Measurements from ENCODE around the gene HOXB13. TPM values are rescaled to one million over a fixed set of nuclear protein-coding genes. Genes with fewer than 3 reads are reported as not detected.

HOXB13 gene
- total and polyA plus RNA-seq, 2 of the 4 experiments (the other 2 are of a cell fraction), result not detected

DNA sequence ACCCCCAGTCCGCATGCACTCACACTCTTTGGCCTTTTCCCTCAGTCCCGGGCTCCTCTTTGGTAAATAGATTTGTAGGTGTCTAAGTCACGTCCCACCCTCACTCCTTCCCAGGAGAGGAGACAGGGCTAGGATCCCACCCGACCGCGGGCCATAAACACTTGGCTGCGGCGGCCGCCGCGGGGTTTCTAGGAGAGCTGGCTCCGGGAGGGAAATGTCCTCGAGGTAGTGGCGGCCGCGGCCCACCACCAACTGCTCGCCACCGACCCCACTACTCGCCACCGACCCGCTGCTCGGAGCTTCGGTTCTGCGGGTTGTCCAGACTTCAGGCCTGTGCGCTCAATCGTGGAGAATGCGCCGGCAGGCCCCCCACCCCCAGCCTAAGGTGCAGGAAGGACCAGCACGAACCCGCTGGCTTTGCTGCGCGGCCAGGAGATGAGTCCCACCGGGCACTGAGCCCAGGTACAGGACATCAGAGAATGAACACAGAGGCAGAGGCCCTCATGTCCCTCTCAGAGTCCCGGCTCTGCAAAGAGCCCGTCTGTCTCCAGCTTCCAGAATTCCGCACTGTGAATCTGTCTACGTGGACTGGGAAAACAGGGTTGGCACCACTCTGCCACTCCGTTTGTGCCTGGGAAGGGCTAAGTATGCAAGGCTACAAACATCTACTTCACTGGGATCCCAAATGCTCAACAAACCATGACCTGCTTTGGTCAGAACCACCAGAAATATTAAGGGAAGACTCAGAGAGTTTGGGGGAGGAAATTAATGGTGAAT, 3.1 kb downstream of the HOXB13 start (continued):
- TF ChIP-seq CTCF (conservative IDR thresholded peaks at IDR 0.05; ENCODE audit: low read depth, low read length), result no peak
- TF ChIP-seq FOS (IDR thresholded peaks at IDR 0.05; ENCODE audit: low read depth, low read length), result no peak

DNA sequence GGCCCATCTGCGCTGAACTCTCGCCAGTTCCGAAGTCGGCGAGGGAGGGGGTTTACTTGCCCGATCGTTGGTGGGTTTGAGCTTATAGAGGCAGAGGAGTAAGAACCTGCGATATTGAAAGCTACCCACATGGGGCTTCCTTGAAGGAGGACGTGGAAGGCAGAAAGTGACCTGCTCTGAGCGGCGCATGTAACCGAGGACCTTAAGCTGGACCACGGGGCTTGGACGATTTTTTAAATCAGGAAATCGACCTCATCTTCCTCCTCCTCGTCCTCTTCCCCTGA, 3.6 kb downstream of the HOXB13 start:
- no peak overlapping the region for H3K56ac ChIP-seq (ENCODE audit: extremely low read depth, insufficient read depth, low read length)
- no peak overlapping the region for H2AK5ac ChIP-seq (ENCODE audit: low read depth, low read length)
- H2BK15ac ChIP-seq (ENCODE audit: low read depth, low read length), result no peak overlapping the region
- no peak for DNase-seq
- H3K27ac ChIP-seq (ENCODE audit: insufficient read depth, low read length), result no peak overlapping the region
- no peak overlapping the region for H4K91ac ChIP-seq (ENCODE audit: insufficient read depth, low read depth, low read length)
- no peak overlapping the region for H3K4ac ChIP-seq (ENCODE audit: low read depth, low read length)
- H3K27me3 ChIP-seq (ENCODE audit: control insufficient read depth, insufficient read depth, low read length), result peaks cover 95% of the 10 kb centered on the region
- H2BK5ac ChIP-seq (ENCODE audit: low read depth, low read length, poor library complexity, severe bottlenecking), result no peak overlapping the region
- no peaks in the 10 kb centered on the region for H3K36me3 ChIP-seq (ENCODE audit: control insufficient read depth, insufficient read depth, low read length)
- peak; percentile 25; the same call in 1 of the 2 replicates for ATAC-seq (ENCODE audit: low read depth)
- TF ChIP-seq MXI1 (IDR thresholded peaks at IDR 0.05; ENCODE audit: borderline replicate concordance, low read depth, low read length), result no peak
- TF ChIP-seq RCOR1 (IDR thresholded peaks at IDR 0.05; ENCODE audit: insufficient replicate concordance, low read length), result no peak
- no peak for TF ChIP-seq USF2 (IDR thresholded peaks at IDR 0.05; ENCODE audit: low read depth, low read length)
- TF ChIP-seq MAFK (IDR thresholded peaks at IDR 0.05; ENCODE audit: low read depth, low read length), result no peak
- TF ChIP-seq BHLHE40 (IDR thresholded peaks at IDR 0.05; ENCODE audit: low read depth, low read length), result no peak
- no peak for TF ChIP-seq POLR2A (IDR thresholded peaks at IDR 0.05; ENCODE audit: low read depth, low read length)
- TF ChIP-seq NFE2L2 (IDR thresholded peaks at IDR 0.05; ENCODE audit: low read depth, low read length), result no peak
- TF ChIP-seq, protein P1, sequence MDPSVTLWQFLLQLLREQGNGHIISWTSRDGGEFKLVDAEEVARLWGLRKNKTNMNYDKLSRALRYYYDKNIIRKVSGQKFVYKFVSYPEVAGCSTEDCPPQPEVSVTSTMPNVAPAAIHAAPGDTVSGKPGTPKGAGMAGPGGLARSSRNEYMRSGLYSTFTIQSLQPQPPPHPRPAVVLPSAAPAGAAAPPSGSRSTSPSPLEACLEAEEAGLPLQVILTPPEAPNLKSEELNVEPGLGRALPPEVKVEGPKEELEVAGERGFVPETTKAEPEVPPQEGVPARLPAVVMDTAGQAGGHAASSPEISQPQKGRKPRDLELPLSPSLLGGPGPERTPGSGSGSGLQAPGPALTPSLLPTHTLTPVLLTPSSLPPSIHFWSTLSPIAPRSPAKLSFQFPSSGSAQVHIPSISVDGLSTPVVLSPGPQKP (IDR thresholded peaks at IDR 0.05; ENCODE audit: borderline replicate concordance, low read depth, low read length), result no peak
- no peak for TF ChIP-seq FOS (IDR thresholded peaks at IDR 0.05; ENCODE audit: low read depth, low read length)
- TF ChIP-seq SMC3 (IDR thresholded peaks at IDR 0.05; ENCODE audit: low read depth, low read length), result no peak
- TF ChIP-seq RAD21 (IDR thresholded peaks at IDR 0.05; ENCODE audit: low read length), result no peak
- TF ChIP-seq MAZ (IDR thresholded peaks at IDR 0.05; ENCODE audit: borderline replicate concordance, low read depth, low read length), result no peak
- no peaks in the 10 kb centered on the region for H3K4me1 ChIP-seq (ENCODE audit: control insufficient read depth, insufficient read depth, low read length)
- H3K9ac ChIP-seq (ENCODE audit: low read depth, low read length), result no peak overlapping the region
- H3K79me1 ChIP-seq (ENCODE audit: low read depth in 1 of 2, low read length in 2 of 2), result no peaks in the 10 kb centered on the region
- in situ Hi-C loops (cut with MboI; ENCODE audit: low sequenced_read_pairs), result loop anchor here (5.0 to 10.0 kb wide), 3 partner anchors 77 to 310 kb away; no protein-coding TSS in a partner anchor
- no peak overlapping the region for H3K18ac ChIP-seq (ENCODE audit: low read depth, low read length)
- H3K4me2 ChIP-seq (ENCODE audit: low read depth, low read length), result peak overlapping the region; percentile 50; the same call in 1 of the 2 replicates
- no peak overlapping the region for H4K5ac ChIP-seq (ENCODE audit: low read depth, low read length)
- H3K14ac ChIP-seq (replicated peaks; ENCODE audit: low read depth, low read length), result no peak overlapping the region
- no peak overlapping the region for H4K8ac ChIP-seq (ENCODE audit: low read depth in 2 of 2, low read length in 2 of 2)
- no CpG with 5 or more reads among the region's 16 CpGs for WGBS, 2 experiments (ENCODE audit: extremely low coverage in 2 of 2, insufficient read length in 1 of 2)
- intact Hi-C loops (cut with micrococcal nuclease), result loop anchor here (10.0 kb wide), 1 partner anchor 310 kb away; no protein-coding TSS in a partner anchor
- H2BK20ac ChIP-seq (ENCODE audit: low read depth, low read length), result no peak overlapping the region
- H3K23ac ChIP-seq (ENCODE audit: low read depth, low read length), result no peak overlapping the region
- ChIA-PET POLR2A (ENCODE audit: unreplicated experiment) (no interaction called here), CTCF (interaction anchor here (0.5 to 1.9 kb wide), 5 partner anchors 11 to 154 kb away, joined by 4 to 8 read pairs (median 7); no protein-coding TSS in a partner anchor)
- dilution Hi-C loops (cut with HindIII; ENCODE audit: low sequenced_read_pairs, unreplicated experiment), result no loop called here
- H3K4me3 ChIP-seq (ENCODE audit: insufficient read depth, low read depth, low read length), result no peak overlapping the region
- BruUV-seq (replicated peaks), result no TSS peak
- 0 out of 2 replicates have a peak, but pooled peaks cover 19% of the 10 kb centered on the region for H4K20me1 ChIP-seq (ENCODE audit: insufficient read depth, low read length)
- H2AK9ac ChIP-seq (replicated peaks; ENCODE audit: low read depth, low read length, poor library complexity), result no peak overlapping the region
- no peak overlapping the region for H2AFZ ChIP-seq (replicated peaks; ENCODE audit: low read length, poor library complexity)
- no peak overlapping the region for H2BK120ac ChIP-seq (ENCODE audit: low read depth, low read length)
- peaks cover 8% of the 10 kb centered on the region; the same call in 1 of the 2 replicates for H3K9me3 ChIP-seq (ENCODE audit: control insufficient read depth, insufficient read depth, low read length)
- no peaks in the 10 kb centered on the region for H3K9me1 ChIP-seq (ENCODE audit: insufficient read depth, low read length)
